K562 (cell line): Measurements from ENCODE around the gene TTL. TPM values are rescaled to one million over a fixed set of nuclear protein-coding genes. Genes with fewer than 3 reads are reported as not detected.
A peak's percentile ranks its signal among the peaks of the same experiment; 100 is the strongest.

Experiments used
- BHLHE40 ChIP-seq: IDR thresholded peaks from 2 replicates; pipeline ENCODE4 v1.6.1; 2011; ENCODE audit warnings: low read length, improper control_type of control experiment
- CTCFL ChIP-seq: IDR thresholded peaks from 2 replicates; pipeline ENCODE4 v1.6.1; 2011; ENCODE audit warnings: borderline replicate concordance, low read depth, mild to moderate bottlenecking, moderate library complexity, low read length; ENCODE audit not compliant: insufficient read depth, poor library complexity, severe bottlenecking
- EP400 ChIP-seq: fragments of 450-650 bp; IDR thresholded peaks from 2 replicates; pipeline ENCODE4 v1.6.1; 2017; ENCODE audit warnings: antibody characterized with exemption, mild to moderate bottlenecking, moderate library complexity
- FOXK1 ChIP-seq: sonication (generic); formaldehyde crosslinking; IDR thresholded peaks from 2 replicates; pipeline ENCODE4 v1.8.0; 2022; ENCODE audit warnings: missing genetic modification reagents, mild to moderate bottlenecking, borderline replicate concordance
- FUS ChIP-seq: fragments of 200-400 bp; formaldehyde crosslinking; optimal IDR thresholded peaks from 2 replicates; pipeline ENCODE3; 2017; ENCODE audit warnings: low read depth, low read length
- HDAC1 ChIP-seq, 2 experiments: fragments of 450-650 bp; IDR thresholded peaks; 2 replicates each; pipeline ENCODE4 v1.6.1; 2016 to 2017; ENCODE audit warnings: inconsistent platforms in 1 of 2, mild to moderate bottlenecking in 1 of 2, moderate library complexity in 1 of 2
- IRF9 ChIP-seq: fragments of 450-650 bp; IDR thresholded peaks from 2 replicates; pipeline ENCODE4 v1.6.1; 2016; ENCODE audit warnings: missing biosample characterization, missing genetic modification characterization
- KDM1A ChIP-seq, 2 experiments: fragments of 450-650 bp; IDR thresholded peaks; 2 replicates each; pipeline ENCODE4 v1.6.1; 2016; ENCODE audit warnings: mild to moderate bottlenecking in 2 of 2
- MXI1 ChIP-seq: IDR thresholded peaks from 2 replicates; pipeline ENCODE4 v1.6.1; 2011; ENCODE audit warnings: low read depth, mild to moderate bottlenecking, improper control_type of control experiment, low read length
- MYC ChIP-seq, 2 experiments: fragments of 250-450 bp in 1 of 2; sonication (Bioruptor Pico) in 1 of 2; IDR thresholded peaks; 2 replicates each; pipeline versions ENCODE4 v1.5.1 to v1.6.1; 2012 to 2021; ENCODE audit warnings: low read depth in 2 of 2, borderline replicate concordance in 1 of 2, improper control_type of control experiment in 1 of 2, low read length in 1 of 2, mild to moderate bottlenecking in 1 of 2, moderate library complexity in 1 of 2
- NRF1 ChIP-seq, 2 experiments: fragments of 450-650 bp; IDR thresholded peaks in 1 of 2; conservative IDR thresholded peaks in 1 of 2; 2 replicates each; pipeline ENCODE4 v1.6.1; 2014; ENCODE audit warnings: mild to moderate bottlenecking in 2 of 2
- PHF21A ChIP-seq: fragments of 450-650 bp; IDR thresholded peaks from 2 replicates; pipeline ENCODE4 v1.6.1; 2017; ENCODE audit warnings: low read depth, borderline replicate concordance
- RERE ChIP-seq: sonication (generic); formaldehyde crosslinking; IDR thresholded peaks from 2 replicates; pipeline ENCODE4 v1.8.0; 2023; ENCODE audit warnings: missing genetic modification reagents, mild to moderate bottlenecking, borderline replicate concordance
- SOX6 ChIP-seq: fragments of 450-650 bp; IDR thresholded peaks from 2 replicates; pipeline ENCODE4 v1.6.1; 2014; ENCODE audit warnings: mild to moderate bottlenecking
- ZBTB1 ChIP-seq: sonication (generic); formaldehyde crosslinking; IDR thresholded peaks from 2 replicates; pipeline ENCODE4 v1.8.1; 2023; ENCODE audit warnings: missing genetic modification reagents, low read depth, mild to moderate bottlenecking, borderline replicate concordance
- ZSCAN32 ChIP-seq: fragments of 450-650 bp; formaldehyde crosslinking; IDR thresholded peaks from 2 replicates; pipeline ENCODE4 v1.4.0; 2020; ENCODE audit warnings: mild to moderate bottlenecking, moderate library complexity
- polyA plus RNA-seq, 8 experiments: library from polyadenylated mRNA; depleted of rRNA in 4 of 8; stranded (reverse) in 5 of 8; unstranded in 3 of 8; fragments of >200 nt; fragmentation: Nextera tagmentation in 2 of 8; fragmentation: Illumina TruSeq in 1 of 8; extraction: Ambion mirVana in 2 of 8; extraction: Trizol in 1 of 8; gene quantifications; 2 replicates each; pipeline versions ENCODE4 v1.2.1 to v1.2.3, GENCODE V29; 2011 to 2014; ENCODE audit warnings: inconsistent platforms in 1 of 8, missing spikeins in 1 of 8
- total RNA-seq, 7 experiments: library from RNA; depleted of rRNA in 6 of 7; stranded (reverse); fragments of >200 nt in 6 of 7; fragmentation: Illumina TruSeq in 2 of 7; extraction: Trizol in 2 of 7; gene quantifications; 2 replicates each; pipeline versions ENCODE4 v1.2.1 to v1.2.3, GENCODE V29; 2011 to 2021; ENCODE audit warnings: low replicate concordance in 1 of 7

Gene TTL
- total and polyA plus RNA-seq, 9 of the 15 experiments (the other 6 are each of a cell fraction or from before 2014, with no cell fraction given), result 9.4 to 54.4 (median 34.9) TPM

GRCh38 chr2:112481050-112481527, 867 bp upstream of the TTL start (continued):
- TF ChIP-seq MYC (IDR thresholded peaks at IDR 0.05; ENCODE audit: low read depth, low read length), result peak; percentile 78
- no peak for TF ChIP-seq MYC (CRISPR knock-in tag; IDR thresholded peaks at IDR 0.05; ENCODE audit: borderline replicate concordance, low read depth)
- no peak for TF ChIP-seq MXI1
- no peak for TF ChIP-seq IRF9 (tag)
- TF ChIP-seq CTCFL, result peak; percentile 49
- peak; percentile 74 to 78 for TF ChIP-seq NRF1 (conservative IDR thresholded peaks at IDR 0.05 in 1 of 2, IDR thresholded peaks at IDR 0.05 in 1 of 2)
- TF ChIP-seq HDAC1 (IDR thresholded peaks at IDR 0.05), result peak in 1 of 2 experiments; percentile 60; a peak in 2 of 4 replicates
- peak; percentile 26; the same call in 1 of the 2 replicates for TF ChIP-seq ZSCAN32 (CRISPR knock-in tag)
- TF ChIP-seq BHLHE40, result peak; percentile 61
- TF ChIP-seq SOX6, result peak; percentile 49; the same call in 1 of the 2 replicates
- TF ChIP-seq FUS, result no peak
- TF ChIP-seq PHF21A, result peak; percentile 96
- no peak for TF ChIP-seq RERE (CRISPR knock-in tag)
- TF ChIP-seq ZBTB1 (CRISPR knock-in tag), result no peak
- no peak for TF ChIP-seq FOXK1 (CRISPR knock-in tag)
- TF ChIP-seq KDM1A (IDR thresholded peaks at IDR 0.05), result peak; percentile 70 to 85; a peak in 3 of 4 replicates
- TF ChIP-seq EP400, result peak; percentile 56
